Upper lobe of right lung (tissue), 1 donor: ENCODE data around the gene BCL6B. TPM values are rescaled to one million over a fixed set of nuclear protein-coding genes. Genes with fewer than 3 reads are reported as not detected.

Experiments used
- ATAC-seq: fragments of 200-7000 bp; cut with Tn5 transposase; one replicate; pipeline ENCODE4 v1.9.1; 2020; ENCODE audit warnings: mild to moderate bottlenecking, moderate library complexity
- DNase-seq: peaks from one replicate; pipeline ENCODE4 v3.0.0-alpha.2; 2020
- H3K27ac ChIP-seq: fragments of 200-600 bp; one replicate; pipeline ENCODE4 v1.8.0; 2022
- H3K27me3 ChIP-seq: fragments of 200-600 bp; one replicate; pipeline ENCODE4 v1.8.0; 2022; ENCODE audit warnings: mild to moderate bottlenecking
- H3K36me3 ChIP-seq: fragments of 200-600 bp; one replicate; pipeline ENCODE4 v1.8.0; 2022
- H3K4me1 ChIP-seq: fragments of 200-600 bp; one replicate; pipeline ENCODE4 v1.8.0; 2022
- H3K4me3 ChIP-seq: fragments of 200-600 bp; one replicate; pipeline ENCODE4 v1.8.0; 2022; ENCODE audit warnings: mild to moderate bottlenecking
- H3K9me3 ChIP-seq: fragments of 200-600 bp; one replicate; pipeline ENCODE4 v1.8.0; 2022
- CTCF ChIP-seq: fragments of 200-600 bp; IDR thresholded peaks from one replicate; pipeline ENCODE4 v1.8.0; 2022; ENCODE audit warnings: antibody characterized with exemption
- intact Hi-C: fragments of 100-400 bp; cut with DNase I; formaldehyde crosslinking; loops from one replicate; pipeline ENCODE4 v1.11.0; 2022
- total RNA-seq: library from RNA; stranded (reverse); fragmentation: NEBNext Ultra II Directional; extraction: Animal tissue kit (Norgen Biotek cat#: 25700); gene quantifications from one replicate; pipeline ENCODE4 v1.2.1, GENCODE V29; 2021
- donor health status: DM: no; HTN: yes; CAD: no; lungs with severe emphysema.

The BCL6B gene
- total RNA-seq, 1 donor from 2014 or later: 42.6 TPM

- H3K27me3 ChIP-seq: no peaks in the 10 kb centered on the region
- ATAC-seq (no peak), DNase-seq (no peak)
These were observed 55.9 kb downstream of the BCL6B start for GRCh38 chr17:7078711-7079110.

More at GRCh38 chr17:7078711-7079110, 55.9 kb downstream of the BCL6B start:
- Histone ChIP-seq H3K36me3 (no peaks in the 10 kb centered on the region), H3K4me3 (no peak overlapping the region), H3K9me3 (no peaks in the 10 kb centered on the region), H3K4me1 (peaks cover 4% of the 10 kb centered on the region), H3K27ac (no peak overlapping the region)
- TF ChIP-seq CTCF: no peak
- intact Hi-C loops: no loop called here

Other genes with a start within 250 kb of the BCL6B start
- 0.49 TPM for gene FBXO39, start 246.8 kb upstream of the BCL6B start, total RNA-seq
- not detected for gene TEKT1, start 191.3 kb upstream of the BCL6B start, total RNA-seq
- gene ALOX12, start 27.0 kb upstream of the BCL6B start, total RNA-seq: 0.17 TPM
- gene RNASEK, start 10.4 kb upstream of the BCL6B start, total RNA-seq: 284 TPM
- 10.1 TPM for gene SLC16A13, start 13.0 kb downstream of the BCL6B start, total RNA-seq
- 6.8 TPM for gene SLC16A11, start 21.0 kb downstream of the BCL6B start, total RNA-seq
- 12.6 TPM for gene CLEC10A, start 57.2 kb downstream of the BCL6B start, total RNA-seq
- gene ASGR2, start 91.8 kb downstream of the BCL6B start, total RNA-seq: 1.3 TPM
- gene ASGR1, start 156.3 kb downstream of the BCL6B start, total RNA-seq: 4.3 TPM
- gene DLG4, start 196.8 kb downstream of the BCL6B start, total RNA-seq: 30.7 TPM
- gene ACADVL, start 196.9 kb downstream of the BCL6B start, total RNA-seq: 544 TPM
- gene DVL2, start 211.5 kb downstream of the BCL6B start, total RNA-seq: 41.0 TPM
- gene PHF23, start 216.4 kb downstream of the BCL6B start, total RNA-seq: 36.9 TPM
- 547 TPM for gene GABARAP, start 219.4 kb downstream of the BCL6B start, total RNA-seq
- 141 TPM for gene CTDNEP1, start 228.7 kb downstream of the BCL6B start, total RNA-seq
- 35.0 TPM for gene ELP5, start 229.2 kb downstream of the BCL6B start, total RNA-seq
- 117 TPM for gene CLDN7, start 239.4 kb downstream of the BCL6B start, total RNA-seq